Transverse colon (tissue), 4 donors: ENCODE results near the gene RPAIN.

Experiments
- EP300 ChIP-seq: sonication (generic); formaldehyde crosslinking; IDR thresholded peaks from one replicate; pipeline ENCODE4 v1.6.1; 2017; ENCODE audit warnings: antibody characterized with exemption, low read depth
- POLR2AphosphoS5 ChIP-seq, 3 donors: sonication (generic); formaldehyde crosslinking; IDR thresholded peaks; one replicate each; pipeline ENCODE4 v1.6.1; 2016; ENCODE audit warnings: antibody characterized with exemption in 3 of 3
- TF ChIP-seq, protein P1 (sequence below), 5 experiments: fragments of 200-600 bp in 3 of 5; fragments of 450-650 bp in 2 of 5; sonication (generic) in 3 of 5; IDR thresholded peaks; 1 replicate in 2 of 5; 2 replicates in 3 of 5; pipeline ENCODE4 v1.5.1; 2016 to 2017; ENCODE audit warnings: antibody characterized with exemption in 5 of 5, inconsistent platforms in 3 of 5, mild to moderate bottlenecking in 2 of 5, moderate library complexity in 1 of 5

DNA sequence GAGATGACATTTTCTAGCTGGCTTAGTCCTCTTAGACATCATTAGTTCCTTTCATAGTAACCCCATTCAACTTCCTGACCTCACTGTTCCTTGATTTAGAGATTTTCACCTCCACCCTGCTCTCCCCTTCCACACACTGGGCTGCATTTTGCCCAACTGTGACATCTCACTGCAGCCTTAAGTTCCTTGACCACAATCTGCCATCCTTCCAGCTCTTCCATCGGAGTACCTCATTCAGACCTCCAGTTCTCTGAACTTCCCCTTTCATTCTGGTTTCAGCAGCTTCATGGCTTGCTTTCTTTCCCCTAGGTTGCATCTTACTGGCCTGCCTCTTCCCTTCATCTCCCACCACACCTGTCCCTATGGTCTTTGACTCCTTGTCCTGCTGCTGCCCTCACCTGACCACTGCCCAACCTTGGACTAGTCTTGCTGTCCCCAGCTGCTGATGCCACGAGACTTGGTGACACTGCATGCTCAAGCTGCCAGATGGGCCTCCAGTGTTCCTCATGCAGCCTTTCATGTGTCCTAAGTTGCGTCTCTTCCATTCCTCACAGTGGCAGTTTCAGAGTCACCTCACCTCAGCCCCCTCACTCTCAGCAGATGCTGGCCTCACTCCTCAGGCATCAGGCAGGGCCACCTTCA lies 41.3 kb upstream of the RPAIN start:
- TF ChIP-seq, protein P1, sequence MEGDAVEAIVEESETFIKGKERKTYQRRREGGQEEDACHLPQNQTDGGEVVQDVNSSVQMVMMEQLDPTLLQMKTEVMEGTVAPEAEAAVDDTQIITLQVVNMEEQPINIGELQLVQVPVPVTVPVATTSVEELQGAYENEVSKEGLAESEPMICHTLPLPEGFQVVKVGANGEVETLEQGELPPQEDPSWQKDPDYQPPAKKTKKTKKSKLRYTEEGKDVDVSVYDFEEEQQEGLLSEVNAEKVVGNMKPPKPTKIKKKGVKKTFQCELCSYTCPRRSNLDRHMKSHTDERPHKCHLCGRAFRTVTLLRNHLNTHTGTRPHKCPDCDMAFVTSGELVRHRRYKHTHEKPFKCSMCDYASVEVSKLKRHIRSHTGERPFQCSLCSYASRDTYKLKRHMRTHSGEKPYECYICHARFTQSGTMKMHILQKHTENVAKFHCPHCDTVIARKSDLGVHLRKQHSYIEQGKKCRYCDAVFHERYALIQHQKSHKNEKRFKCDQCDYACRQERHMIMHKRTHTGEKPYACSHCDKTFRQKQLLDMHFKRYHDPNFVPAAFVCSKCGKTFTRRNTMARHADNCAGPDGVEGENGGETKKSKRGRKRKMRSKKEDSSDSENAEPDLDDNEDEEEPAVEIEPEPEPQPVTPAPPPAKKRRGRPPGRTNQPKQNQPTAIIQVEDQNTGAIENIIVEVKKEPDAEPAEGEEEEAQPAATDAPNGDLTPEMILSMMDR (IDR thresholded peaks at IDR 0.05): no peak
- TF ChIP-seq EP300 (no peak), POLR2AphosphoS5 (IDR thresholded peaks at IDR 0.05) (no peak)
